Motor neuron (in vitro differentiated cells): ENCODE measurements around the gene SLC25A47. TPM values are rescaled to one million over a fixed set of nuclear protein-coding genes. Genes with fewer than 3 reads are reported as not detected.

Experiments used
- ATAC-seq, 8 experiments: fragments of 200-7000 bp; cut with Tn5 transposase; replicated peaks in 6 of 8; 2 replicates each; pipeline ENCODE4 v1.8.0; 2021; ENCODE audit warnings: mild to moderate bottlenecking in 8 of 8, moderate library complexity in 8 of 8
- H3K27ac ChIP-seq, 2 donors: fragments of 250-450 bp; sonication (Bioruptor Pico); 2 replicates each; pipeline ENCODE4 v1.9.0; 2021; ENCODE audit warnings: antibody characterized with exemption in 2 of 2, mild to moderate bottlenecking in 2 of 2, moderate library complexity in 1 of 2
- H3K4me1 ChIP-seq, 2 donors: fragments of 250-450 bp; sonication (Bioruptor Pico); replicated peaks in 1 of 2; 2 replicates each; pipeline ENCODE4 v1.6.1; 2021; ENCODE audit warnings: antibody characterized with exemption in 2 of 2, mild to moderate bottlenecking in 2 of 2, moderate library complexity in 1 of 2
- H3K4me3 ChIP-seq, 5 donors: fragments of 250-450 bp; sonication (Bioruptor Pico); 2 replicates each; pipeline ENCODE4 v1.9.0; 2021; ENCODE audit warnings: antibody characterized with exemption in 5 of 5, mild to moderate bottlenecking in 5 of 5, moderate library complexity in 4 of 5
- WGBS, 10 experiments: fragments of 450-650 bp; shearing (Covaris generic); methylation state at CpG; one replicate each; pipeline ENCODE4 v1.0.0; 2022; 5-methylcytosine and 5-hydroxymethylcytosine counted together
- in situ Hi-C, 9 experiments: fragments of 400-800 bp; cut with MboI; loops; one replicate each; pipeline ENCODE4 v1.15.0; 2021; ENCODE audit warnings: low sequenced_read_pairs in 9 of 9, low pct_unique_long_range_greater_than_20kb in 2 of 9; ENCODE audit not compliant: unreplicated experiment in 9 of 9
- total RNA-seq, 8 experiments: library from RNA; unstranded; fragments of 300-600 nt; gene quantifications; 2 replicates each; pipeline versions ENCODE4 v1.2.3 to v1.2.4, GENCODE V29; 2022

SLC25A47 gene
- total RNA-seq, 8 experiments from 2014 or later = 0.05 to 0.52 (median 0.33) TPM; not detected in 2

DNA sequence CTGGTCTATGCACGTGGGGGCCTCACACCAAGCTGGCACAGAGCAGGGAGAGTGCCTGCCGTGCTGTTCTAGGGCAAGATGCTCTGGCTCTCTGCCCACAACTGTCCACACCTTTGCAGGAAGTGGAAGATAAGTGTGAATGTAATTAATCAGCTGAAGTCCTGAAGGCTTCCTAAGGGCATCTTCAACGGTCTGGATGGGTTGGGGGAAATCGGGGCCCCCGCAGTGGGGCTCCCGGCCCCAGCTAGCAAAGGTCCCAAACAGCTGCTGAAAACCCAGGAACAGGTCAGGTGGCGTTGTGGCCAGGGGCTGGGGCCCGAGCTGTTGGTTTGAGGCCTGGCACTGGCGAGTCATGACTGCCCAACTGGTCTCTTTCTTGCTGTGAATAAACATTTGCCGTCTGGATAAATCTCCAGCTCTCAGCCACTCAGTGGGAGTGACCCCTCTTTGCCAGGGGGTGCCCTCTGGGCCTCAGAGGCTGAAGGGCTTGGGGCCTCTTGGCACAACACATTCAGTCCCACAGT is 10.2 kb upstream of the SLC25A47 start:
- no peak overlapping the region for H3K4me3 ChIP-seq
- H3K4me1 ChIP-seq = peaks cover 23 to 24% of the 10 kb centered on the region in 2 donors
- 55 to 80% (median 67%) methylated on average over 1 to 8 of the region's 10 CpGs; no CpG with 5 or more reads in 6 of the 10 experiments for WGBS, 10 experiments
- no peak overlapping the region for H3K27ac ChIP-seq
- in situ Hi-C loops = no loop called here
- peak in 4 of 8 experiments; percentile 15 to 56 (median 34) for ATAC-seq

DNA sequence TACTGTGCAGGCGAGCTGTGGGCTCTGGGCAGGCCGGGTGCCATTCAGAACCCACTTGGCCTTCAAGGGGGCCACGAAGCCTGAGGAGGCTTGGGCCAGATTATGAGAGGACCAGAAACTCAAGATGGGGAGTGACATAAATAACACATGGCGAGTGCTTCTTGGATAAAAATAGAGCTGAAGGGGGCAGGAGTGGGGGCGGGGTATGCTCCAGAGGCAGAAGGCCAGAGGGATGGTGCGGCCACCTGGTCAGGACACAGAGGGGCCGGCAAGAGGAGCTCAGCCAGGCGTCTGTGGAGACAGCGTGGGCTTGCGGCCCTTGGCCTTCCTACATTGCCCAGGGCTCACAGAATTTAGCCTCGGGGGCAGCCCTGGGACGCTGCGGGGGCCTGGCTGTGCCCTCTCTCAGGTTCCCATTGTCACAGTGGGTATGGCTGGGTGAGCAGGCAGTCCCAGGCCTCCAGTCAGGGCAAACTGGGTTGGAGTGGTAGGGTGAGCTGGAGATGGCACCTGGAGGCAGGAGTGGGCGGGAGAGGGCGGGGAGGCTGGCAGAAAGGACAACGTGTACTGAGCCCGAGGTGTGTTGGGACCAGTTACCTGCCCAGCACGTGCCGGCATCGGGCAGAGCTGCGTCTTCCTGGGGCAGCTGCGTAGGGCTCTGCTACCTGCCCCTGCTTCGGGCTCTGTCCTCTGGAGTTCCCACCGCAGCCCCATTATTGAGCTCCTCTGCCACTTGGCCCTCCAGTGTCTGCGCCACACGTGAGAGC is 9.5 kb upstream of the SLC25A47 start:
- Histone ChIP-seq H3K4me3 (no peak overlapping the region), H3K27ac (no peak overlapping the region), H3K4me1 (peaks cover 20 to 21% of the 10 kb centered on the region in 2 donors)
- in situ Hi-C loops = no loop called here
- peak in 2 of 8 experiments; percentile 12 to 14 for ATAC-seq
- WGBS, 10 experiments = 67 to 100% (median 87%) methylated on average over 1 to 7 of the region's 26 CpGs; no CpG with 5 or more reads in 4 of the 10 experiments

DNA sequence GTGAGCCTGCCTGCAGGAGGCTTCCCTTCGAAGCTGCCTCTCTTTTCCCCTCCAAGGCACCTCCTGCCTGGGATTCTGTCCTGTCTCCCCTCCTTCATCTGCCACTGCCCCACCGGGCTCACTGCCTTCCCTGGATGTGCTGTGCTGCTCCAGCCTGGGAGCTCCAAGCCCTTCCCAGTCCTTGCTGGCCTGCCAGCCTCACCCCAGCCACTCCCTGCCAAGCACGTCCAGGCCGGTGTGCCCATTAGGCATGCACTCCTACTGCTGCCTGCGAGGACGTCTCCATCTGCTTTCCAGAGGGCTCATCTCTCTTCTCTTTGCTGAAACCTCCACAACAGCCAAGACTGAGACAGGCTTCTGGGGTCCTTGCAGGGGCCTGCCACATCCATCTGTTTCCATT is 8.4 kb upstream of the SLC25A47 start:
- WGBS, 10 experiments = 7 to 88% (median 45%) methylated on average over 1 to 3 of the region's 6 CpGs; no CpG with 5 or more reads in 6 of the 10 experiments
- Histone ChIP-seq H3K4me3 (no peak overlapping the region), H3K27ac (no peak overlapping the region), H3K4me1 (peaks cover 20 to 21% of the 10 kb centered on the region in 2 donors)
- in situ Hi-C loops = no loop called here
- no peak for ATAC-seq

DNA sequence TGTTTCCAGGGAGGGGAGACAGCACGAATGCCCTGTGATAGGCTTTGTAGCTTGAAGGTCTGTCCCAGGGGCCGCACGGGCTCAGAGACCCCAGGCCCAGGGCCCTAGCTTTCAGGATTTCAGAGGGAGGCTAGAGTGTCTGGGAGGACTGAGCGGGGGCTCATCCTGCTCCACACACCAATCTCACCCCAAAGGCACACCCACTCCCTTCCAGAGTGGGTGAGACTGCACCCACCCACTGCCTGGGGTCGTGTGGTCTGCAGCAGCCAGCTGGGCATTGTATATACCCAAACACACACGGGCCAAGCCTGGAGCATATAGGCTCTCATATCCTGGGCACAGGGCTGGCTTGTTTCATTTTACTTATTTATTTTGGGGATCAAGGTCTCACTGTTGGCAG is 5.8 kb upstream of the SLC25A47 start:
- in situ Hi-C loops = no loop called here
- Histone ChIP-seq H3K27ac (no peak overlapping the region), H3K4me3 (no peak overlapping the region), H3K4me1 (peaks cover 9 to 10% of the 10 kb centered on the region in 2 donors)
- ATAC-seq = no peak
- 50 to 100% (median 83%) methylated on average over 1 to 2 of the region's 6 CpGs; no CpG with 5 or more reads in 7 of the 10 experiments for WGBS, 10 experiments

DNA sequence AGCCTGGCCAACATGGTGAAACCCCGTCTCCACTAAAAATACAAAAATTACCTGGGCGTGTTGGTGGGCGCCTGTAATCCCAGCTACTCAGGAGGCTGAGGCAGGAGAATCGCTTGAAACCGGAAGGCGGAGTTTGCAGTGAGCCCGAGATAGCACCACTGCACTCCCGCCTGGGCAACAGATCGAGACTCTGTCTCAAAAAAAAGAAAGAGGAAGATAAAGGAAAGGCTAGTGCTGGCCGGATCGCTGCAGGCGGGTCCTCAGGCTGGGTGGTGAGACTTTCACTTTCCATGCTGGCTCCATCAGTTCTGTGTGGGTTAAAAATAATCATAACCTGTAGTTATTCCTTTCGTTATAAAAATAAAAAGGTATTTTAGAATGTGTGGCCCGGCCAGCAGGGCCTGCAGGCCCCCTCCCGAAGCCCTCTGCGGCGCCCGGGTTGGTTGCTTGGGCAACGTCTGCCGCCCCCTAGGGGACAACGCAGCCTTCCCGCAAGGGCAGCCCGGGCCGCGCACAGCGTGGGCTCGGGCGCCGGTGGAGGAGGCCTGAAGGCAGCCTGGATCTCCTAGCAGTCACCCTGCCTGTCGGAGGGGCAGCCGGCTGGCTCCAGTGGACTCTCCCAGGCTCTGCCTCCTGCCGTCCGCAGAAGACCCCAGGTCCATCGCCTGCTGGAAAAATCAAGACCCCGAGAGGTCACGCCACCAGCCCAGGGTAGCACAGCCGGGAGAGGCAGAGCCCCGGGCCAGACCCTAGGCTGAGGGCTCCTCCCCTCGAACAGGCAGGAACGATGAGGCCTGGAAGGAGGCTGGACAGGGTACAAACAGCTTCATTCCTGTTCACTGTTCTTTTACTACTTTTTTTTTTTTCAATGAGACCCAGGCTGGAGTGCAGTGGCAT is 5.0 kb upstream of the SLC25A47 start:
- Histone ChIP-seq H3K4me3 (no peak overlapping the region), H3K4me1 (peaks cover 1 to 2% of the 10 kb centered on the region in 2 donors), H3K27ac (no peak overlapping the region)
- ATAC-seq = peak in 7 of 8 experiments; percentile 22 to 99 (median 42)
- WGBS, 10 experiments = 17 to 92% (median 57%) methylated on average over 2 to 31 of the region's 40 CpGs
- in situ Hi-C loops = no loop called here

DNA sequence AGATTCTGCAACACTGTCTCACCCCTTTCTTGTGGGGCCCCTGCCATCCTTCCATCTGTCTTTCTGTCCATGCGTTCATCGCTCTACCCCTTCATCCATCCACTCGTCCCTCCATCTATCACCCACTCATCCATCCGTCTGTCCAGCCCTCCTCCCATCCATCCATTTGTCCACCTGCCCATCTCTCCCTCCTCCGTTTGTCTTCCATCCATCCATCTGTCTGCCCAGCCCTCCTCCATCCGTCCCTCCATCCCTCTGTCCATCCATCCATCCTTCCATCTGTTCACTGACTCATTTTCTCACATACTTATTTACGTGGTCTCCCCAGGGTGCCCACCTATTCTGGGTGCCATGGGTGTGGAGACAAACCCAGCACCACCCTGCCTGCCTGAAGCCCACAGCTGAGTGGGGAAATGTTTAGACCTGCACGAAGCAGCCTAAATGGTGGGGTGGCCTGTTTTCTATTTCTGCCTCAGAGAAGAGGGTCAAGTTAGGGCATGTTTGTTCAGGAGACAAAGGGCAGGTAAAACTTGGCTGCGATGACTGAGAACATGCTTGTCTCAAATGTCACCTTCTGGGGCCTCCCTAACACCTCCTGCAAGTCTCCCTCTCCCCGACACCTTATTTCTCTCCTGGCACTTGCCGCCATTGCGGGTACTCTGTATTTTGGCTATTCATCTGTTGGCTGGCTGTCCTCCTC is 2.8 kb upstream of the SLC25A47 start:
- H3K27ac ChIP-seq = no peak overlapping the region
- in situ Hi-C loops = no loop called here
- H3K4me3 ChIP-seq = no peak overlapping the region
- no peaks in the 10 kb centered on the region for H3K4me1 ChIP-seq
- 60 to 92% (median 80%) methylated on average over 1 to 12 of the region's 12 CpGs; no CpG with 5 or more reads in 1 of the 10 experiments for WGBS, 10 experiments
- ATAC-seq = no peak

DNA sequence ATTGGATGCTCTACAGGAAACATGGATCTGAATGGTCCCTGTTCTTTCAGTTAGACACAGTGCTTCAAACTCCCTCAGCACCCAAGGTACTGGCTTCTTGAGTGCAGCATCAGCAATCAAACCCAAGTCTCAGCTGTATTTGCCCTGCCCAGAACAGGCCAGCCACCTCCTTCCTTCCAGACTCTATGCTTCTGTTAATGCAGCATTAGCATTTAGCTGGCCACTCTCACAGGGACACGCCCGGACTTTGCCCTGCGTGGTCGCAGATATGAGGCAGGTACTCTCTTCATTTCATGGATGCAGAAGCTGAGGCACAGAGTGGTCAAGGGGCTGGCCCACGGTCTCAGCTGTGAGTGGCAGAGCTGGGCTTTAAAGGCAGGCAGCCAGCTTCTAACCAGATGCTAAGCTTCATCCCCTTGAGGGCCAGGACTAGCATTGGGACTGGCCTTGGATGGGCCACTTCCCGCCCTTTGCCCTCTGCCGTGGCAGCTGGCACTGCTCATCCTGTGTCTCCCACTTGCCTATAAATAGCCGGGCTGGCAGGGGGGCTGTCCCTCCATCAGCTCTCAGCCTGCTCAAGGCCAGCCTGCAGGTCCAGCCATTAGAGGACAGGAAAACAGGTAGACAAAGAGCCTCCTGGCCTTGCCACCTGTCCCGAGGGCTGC is 1.5 kb upstream of the SLC25A47 start:
- peak in 1 of 8 experiments; percentile 9 for ATAC-seq
- Histone ChIP-seq H3K27ac (no peak overlapping the region), H3K4me3 (no peak overlapping the region), H3K4me1 (no peaks in the 10 kb centered on the region)
- WGBS, 10 experiments = 63 to 100% (median 78%) methylated on average over 1 to 9 of the region's 9 CpGs; no CpG with 5 or more reads in 4 of the 10 experiments
- in situ Hi-C loops = no loop called here

DNA sequence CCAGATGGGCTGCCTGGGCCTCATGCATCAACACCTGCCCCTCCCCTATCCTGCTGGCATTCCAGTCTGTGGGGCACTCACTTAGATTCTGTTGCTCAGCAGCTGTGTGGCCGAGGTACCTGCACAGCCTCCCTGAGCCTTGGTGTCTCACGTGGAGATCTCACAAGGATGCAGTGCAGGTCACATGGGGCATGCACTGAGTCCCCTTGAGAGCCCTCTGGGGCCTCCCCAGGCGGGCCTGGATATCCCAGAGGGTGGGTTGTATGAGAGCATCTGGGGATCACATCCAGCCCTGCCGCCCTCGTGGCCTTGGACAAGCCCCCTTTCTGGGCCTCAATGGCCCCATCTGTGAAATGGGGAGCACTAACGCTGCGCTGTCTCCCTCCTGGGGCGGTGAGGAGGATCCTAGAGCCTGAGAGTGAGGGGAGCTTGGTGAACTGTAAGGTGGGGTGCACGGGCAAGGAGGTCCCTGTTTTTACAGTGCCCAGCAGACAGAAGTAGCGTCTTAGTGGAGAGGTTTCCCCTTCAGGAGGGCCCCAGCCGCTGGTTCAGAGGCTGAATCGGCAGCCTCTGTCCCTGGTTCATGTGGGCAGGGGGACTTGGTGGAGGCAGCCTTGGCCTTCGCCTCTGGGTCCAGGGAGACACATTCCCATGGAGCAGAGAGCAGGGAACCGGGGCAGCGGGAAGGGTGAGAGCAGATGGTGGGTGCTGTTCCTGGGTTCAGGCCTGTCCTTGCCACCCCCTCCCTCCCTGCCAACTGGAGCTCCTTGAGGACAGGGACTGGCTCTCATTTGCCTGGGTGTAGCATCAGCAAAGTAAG is 791 bp upstream of the SLC25A47 start:
- Histone ChIP-seq H3K27ac (no peak overlapping the region), H3K4me3 (no peak overlapping the region), H3K4me1 (no peaks in the 10 kb centered on the region)
- in situ Hi-C loops = no loop called here
- no peak for ATAC-seq
- WGBS, 10 experiments = 28 to 93% (median 77%) methylated on average over 1 to 10 of the region's 15 CpGs; no CpG with 5 or more reads in 4 of the 10 experiments

DNA sequence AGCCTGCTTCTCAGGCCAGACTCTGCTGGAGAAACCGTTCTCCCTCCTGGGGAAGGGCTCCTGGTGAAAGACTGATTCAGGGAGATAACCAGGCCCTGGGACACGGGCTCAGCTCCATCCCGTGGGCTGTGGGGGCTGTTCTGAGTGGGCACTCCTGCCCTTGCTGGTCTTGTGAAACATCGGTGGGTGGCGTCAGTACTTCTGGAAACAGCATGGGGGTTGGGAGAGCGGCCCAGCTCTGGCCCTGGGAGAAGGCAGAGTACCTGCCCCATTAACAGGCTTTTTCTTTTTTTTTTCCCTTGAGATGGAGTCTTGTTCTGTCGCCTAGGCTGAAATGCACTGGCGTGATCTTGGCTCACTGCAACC is 786 bp downstream of the SLC25A47 start:
- in situ Hi-C loops = no loop called here
- 20 to 90% (median 71%) methylated on average over 1 to 4 of the region's 8 CpGs; no CpG with 5 or more reads in 5 of the 10 experiments for WGBS, 10 experiments
- no peak for ATAC-seq

DNA sequence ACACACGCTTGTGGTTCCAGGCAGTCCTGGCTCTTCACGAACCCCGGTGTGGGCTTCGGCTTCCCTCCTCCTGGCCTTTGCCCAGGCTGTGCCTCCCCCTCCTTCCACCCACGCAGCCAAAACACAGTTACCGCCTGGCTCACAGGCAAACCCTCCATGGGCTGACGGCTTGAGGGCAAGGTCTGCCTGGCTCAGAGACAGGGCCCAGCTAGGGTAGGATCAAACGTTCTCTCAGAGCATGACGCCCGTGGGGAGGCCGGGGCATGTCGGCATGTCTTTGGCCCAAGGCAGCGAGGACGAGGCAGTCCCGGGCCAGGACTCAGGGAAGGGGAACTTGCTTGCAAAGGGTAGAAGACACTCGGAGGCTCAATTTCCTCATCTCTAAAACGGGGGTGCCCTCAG is 2.1 kb downstream of the SLC25A47 start:
- Histone ChIP-seq H3K27ac (no peak overlapping the region), H3K4me3 (no peak overlapping the region), H3K4me1 (no peaks in the 10 kb centered on the region)
- no peak for ATAC-seq
- WGBS, 10 experiments = 50 to 89% (median 77%) methylated on average over 2 to 12 of the region's 17 CpGs; no CpG with 5 or more reads in 3 of the 10 experiments
- in situ Hi-C loops = no loop called here

More for the DNA sequence above, 786 bp downstream of the SLC25A47 start:
- Histone ChIP-seq H3K4me1 (no peaks in the 10 kb centered on the region), H3K4me3 (no peak overlapping the region), H3K27ac (no peak overlapping the region)

DNA sequence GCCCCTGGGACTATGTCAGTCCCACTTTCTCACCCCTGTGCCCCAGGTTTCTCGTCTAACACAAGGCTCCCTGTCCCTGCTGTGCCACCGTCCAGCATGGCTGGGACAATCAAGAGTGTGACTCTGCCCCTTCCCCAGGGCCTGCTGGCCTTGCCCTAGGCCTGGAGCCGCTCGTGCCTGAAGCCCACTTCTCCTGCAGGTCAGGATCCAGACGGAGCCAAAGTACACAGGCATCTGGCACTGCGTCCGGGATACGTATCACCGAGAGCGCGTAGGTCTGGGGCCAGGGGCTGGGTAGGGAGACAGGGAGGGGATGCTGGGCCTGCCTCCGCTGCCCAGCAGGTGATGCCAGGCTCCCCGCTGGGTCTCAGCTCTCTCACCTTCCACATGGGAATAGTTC is 2.8 kb downstream of the SLC25A47 start:
- ATAC-seq = no peak
- in situ Hi-C loops = no loop called here
- Histone ChIP-seq H3K27ac (no peak overlapping the region), H3K4me3 (no peak overlapping the region), H3K4me1 (no peaks in the 10 kb centered on the region)
- WGBS, 10 experiments = 40 to 94% (median 61%) methylated on average over 2 to 7 of the region's 13 CpGs; no CpG with 5 or more reads in 6 of the 10 experiments
